ENCODE data around the gene CPNE8.

- TF ChIP-seq CTCF (conservative IDR thresholded peaks at IDR 0.05) (no peak), EZH2 (IDR thresholded peaks at IDR 0.05; ENCODE audit: low read depth) (no peak)
Observed at GRCh38 chr12:38721611-38722252, 183.7 kb downstream of the CPNE8 start.
